ENCODE data around the gene DR1. TPM values are rescaled to one million over a fixed set of nuclear protein-coding genes. Genes with fewer than 3 reads are reported as not detected.
"Not testable (repeated sequence)": the region's sequence is repeated elsewhere in the genome, so short reads cannot be mapped to it uniquely, and the experiment has no call there.

Gene DR1
- total RNA-seq, 1 donor from 2014 or later, result 40.1 TPM

DNA sequence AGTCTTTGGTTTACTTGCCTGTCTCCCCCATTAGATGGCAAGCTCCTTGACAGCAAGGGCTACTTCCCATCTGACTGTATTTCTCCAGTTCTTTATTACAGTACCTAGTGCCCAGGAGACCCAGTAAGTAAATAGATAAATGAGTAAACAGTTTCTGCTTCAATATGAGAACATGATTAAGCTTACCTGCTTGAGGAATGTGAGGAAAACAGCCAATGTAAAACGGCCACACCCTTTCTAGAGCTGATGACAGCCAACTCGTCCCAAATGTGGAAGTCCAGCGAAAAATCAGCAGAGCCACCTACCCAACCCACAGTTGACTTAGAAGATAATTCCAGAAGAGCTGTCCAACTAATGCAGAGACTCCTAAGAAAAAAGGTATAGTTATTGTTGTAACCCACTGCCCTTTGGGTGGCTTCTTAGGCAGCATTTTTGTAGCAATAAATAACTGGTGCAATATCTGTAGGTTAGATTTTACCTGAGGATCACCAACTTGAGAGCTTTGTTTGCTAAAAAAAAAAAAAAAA, 6.5 kb upstream of the DR1 start:
- no peak for DNase-seq (ENCODE audit: low spot score)

GRCh38 chr1:93340090-93340489, 5.6 kb upstream of the DR1 start:
- no peak for DNase-seq (ENCODE audit: low spot score)

DNA sequence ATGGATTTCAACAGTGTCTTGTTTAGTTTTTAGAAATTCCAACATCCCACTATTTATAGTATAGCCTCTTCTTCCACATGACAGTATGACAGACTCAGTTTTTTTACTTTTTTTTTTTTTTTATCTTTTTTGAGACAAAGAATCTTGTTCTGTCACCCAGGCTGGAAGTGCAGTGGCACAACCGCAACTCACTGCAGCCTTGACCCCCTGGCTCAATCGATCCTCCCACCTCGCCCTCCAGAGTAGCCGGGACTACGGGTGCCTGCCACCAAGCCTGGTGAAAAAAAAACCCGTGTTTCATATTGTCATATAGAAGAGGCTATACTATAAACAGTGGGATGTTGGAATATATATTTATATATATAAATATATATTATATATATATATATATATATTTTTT, 1.2 kb upstream of the DR1 start:
- no peak for DNase-seq (ENCODE audit: low spot score)

DNA sequence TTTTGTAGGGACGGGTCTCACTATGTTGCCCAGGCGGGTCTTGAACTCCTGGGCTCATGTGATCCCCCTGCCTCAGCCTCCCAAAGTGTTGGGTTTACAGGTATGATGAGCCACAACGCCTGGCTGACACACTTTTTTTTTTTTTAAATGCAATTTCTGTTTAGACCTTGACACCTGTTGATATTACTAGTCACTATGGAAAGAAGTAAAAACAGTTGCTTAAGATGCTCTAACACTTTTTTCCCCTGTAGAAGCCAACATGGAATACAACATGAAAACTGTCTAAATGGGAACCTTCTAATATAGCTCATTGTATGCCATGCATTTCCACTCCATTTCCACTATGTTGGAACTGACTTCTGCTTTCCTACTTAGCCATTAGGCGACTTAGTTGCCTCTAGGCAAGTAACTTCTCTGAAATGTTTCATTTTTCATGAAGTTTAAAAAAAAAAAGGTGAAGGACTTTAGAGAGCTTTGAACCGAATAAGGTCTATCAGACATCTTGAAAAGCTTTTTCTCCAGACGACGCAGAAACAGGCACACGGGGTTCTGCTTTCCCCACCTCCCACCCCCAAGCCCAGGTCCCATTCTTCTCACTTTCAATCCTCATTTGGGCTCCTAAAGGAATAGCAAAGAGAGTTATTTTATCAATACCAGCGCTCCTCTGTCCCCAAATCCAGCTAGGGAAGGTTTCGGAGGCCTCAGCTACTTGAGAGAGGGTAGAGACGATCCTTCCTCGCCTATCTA, 648 bp upstream of the DR1 start:
- DNase-seq (ENCODE audit: low spot score), result no peak

GRCh38 chr1:93346421-93346993, 800 bp downstream of the DR1 start:
- DNase-seq (ENCODE audit: low spot score), result no peak

GRCh38 chr1:93347334-93347899, 1.7 kb downstream of the DR1 start:
- no peak for DNase-seq (ENCODE audit: low spot score)

- no peak for DNase-seq (ENCODE audit: low spot score)
Measured at GRCh38 chr1:93348104-93348728, 2.5 kb downstream of the DR1 start.

DNA sequence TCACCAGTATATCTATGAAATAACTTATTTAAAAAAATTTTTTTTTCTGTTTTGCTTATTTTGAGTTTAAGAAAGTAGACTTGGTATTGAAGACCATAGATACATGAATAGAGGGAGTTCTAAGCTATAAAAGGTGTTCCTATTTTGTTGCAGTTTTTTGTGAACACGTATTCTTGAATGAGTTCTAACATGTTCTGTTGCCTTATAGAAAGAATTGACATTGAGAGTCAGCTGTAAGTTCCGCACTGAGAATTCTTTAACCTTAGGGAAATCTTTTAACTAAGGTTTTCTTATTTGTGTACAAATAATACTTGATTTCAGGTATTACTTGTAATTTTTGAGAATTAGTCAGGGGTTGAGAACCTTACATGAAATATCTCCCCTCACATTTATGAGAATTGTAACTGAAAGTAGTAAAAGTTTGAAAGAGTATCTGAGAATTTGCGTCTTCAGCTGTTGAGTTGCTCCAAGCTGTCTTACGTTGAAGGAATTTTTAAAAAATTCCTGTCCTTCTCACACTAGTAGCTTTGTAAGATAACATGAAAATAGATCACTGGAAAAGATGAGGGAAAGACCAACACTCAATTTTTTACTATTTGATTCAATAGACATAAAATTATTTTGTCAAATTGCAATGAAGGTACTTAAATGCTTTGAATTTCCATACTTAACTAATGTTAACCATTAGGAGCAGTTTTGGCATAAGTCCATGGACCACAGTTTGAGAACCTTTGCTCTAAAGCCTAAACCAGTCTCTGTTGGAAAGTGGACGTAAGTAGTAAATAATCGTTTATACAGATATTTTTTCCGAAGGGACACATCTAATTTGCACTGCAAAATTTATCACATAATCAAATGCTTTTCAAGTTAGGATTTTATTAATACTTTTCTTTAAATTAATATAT, 3.8 kb downstream of the DR1 start:
- no peak for DNase-seq (ENCODE audit: low spot score)

GRCh38 chr1:93350322-93350721, 4.6 kb downstream of the DR1 start:
- no peak for DNase-seq (ENCODE audit: low spot score)

- DNase-seq (ENCODE audit: low spot score), result no peak
Measured at GRCh38 chr1:93350875-93351274, 5.2 kb downstream of the DR1 start.

GRCh38 chr1:93351346-93351745, 5.6 kb downstream of the DR1 start:
- not testable (repeated sequence) for DNase-seq (ENCODE audit: low spot score)

DNA sequence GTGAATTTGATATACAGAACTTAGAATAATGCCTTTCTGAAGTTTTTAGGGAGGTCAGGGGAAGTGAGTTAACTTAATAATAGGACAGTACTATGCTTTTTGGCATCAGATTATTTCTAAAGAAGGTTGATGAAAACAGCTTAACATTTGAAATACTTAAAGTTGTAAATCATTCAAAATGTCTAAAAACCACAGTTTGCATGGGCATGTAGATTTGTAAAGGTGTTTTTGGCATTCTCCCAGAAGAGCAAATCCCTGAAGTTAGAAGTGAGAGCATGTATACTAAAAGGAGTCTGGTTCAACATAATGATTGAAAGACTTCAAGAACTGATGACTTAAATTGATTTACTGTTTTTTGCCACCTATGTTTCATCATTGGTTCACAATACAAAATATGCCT, 6.7 kb downstream of the DR1 start:
- no peak for DNase-seq (ENCODE audit: low spot score)

DNA sequence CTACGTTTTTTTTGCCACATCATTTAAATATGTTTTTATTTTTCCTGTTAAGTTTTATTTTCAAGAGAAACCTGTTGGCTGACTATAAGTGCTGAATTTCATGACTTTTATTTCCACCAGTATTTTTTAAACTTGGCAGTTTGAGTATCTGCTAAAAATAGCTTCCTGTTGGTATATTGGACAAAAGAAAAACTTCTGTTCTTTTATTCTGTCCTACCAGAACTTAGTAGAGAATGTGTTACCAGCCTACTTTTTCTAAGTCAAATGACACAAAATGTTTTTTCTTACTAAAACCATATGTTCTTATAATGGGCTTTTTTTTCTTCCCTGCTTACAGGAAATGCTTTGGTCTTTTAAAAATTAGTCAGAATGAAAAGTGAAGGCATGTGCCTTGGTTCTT, 7.6 kb downstream of the DR1 start:
- DNase-seq (ENCODE audit: low spot score), result no peak

- DNase-seq (ENCODE audit: low spot score), result no peak
Measured at GRCh38 chr1:93354749-93355148, 9.0 kb downstream of the DR1 start.

GRCh38 chr1:93357242-93357641, 11.5 kb downstream of the DR1 start:
- DNase-seq (ENCODE audit: low spot score), result no peak

DNA sequence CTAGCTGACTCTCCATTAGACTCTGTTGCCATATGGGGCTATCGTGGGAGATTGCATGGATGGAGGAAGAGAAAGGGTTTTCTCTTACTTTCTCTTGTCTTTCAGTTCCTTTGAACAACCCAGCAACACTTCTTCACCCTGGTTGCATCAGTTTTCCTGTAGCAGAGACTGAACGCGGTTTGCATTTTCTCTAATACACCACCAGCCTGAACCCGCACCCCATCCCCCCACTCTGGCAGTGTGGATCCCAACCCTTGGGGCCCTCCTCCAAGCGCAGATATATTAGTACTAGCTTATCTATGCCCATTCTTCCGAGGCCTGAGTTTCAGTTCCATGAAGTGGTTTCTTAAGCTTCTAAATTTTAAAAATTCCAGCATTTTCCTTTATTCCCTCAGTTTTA, 12.6 kb downstream of the DR1 start:
- DNase-seq (ENCODE audit: low spot score), result no peak

- no peak for DNase-seq (ENCODE audit: low spot score)
Measured at GRCh38 chr1:93360111-93360510, 14.4 kb downstream of the DR1 start.

GRCh38 chr1:93362237-93362636, 16.5 kb downstream of the DR1 start:
- DNase-seq (ENCODE audit: low spot score), result no peak

GRCh38 chr1:93365813-93366212, 20.1 kb downstream of the DR1 start:
- DNase-seq (ENCODE audit: low spot score), result no peak

DNA sequence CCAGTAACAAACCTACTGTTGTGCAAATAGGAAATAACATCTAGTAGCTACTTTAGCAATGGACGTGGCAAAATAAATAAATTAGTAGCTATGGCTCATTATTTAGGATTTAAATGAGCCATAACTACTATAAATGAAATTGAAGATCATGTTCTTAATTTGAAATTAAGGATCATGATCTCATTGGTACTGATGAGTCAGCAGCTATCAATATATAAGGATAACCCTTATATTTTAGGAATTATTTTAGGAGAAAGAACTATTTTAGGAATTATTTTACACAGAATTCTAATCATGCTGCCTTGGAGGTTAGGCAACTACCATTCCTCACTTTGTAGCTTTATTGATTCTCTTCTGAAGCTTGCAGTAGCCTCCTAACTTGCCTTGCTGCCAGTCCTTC, 24.0 kb downstream of the DR1 start:
- DNase-seq (ENCODE audit: low spot score), result no peak

All from mesenteric fat pad (tissue), 1 donor.